NOMO-1 (cell line): ENCODE measurements around the gene ANKRD11.

Experiments
- DNase-seq, 2 experiments: peaks; one replicate each; lab custom pipeline; 2025; ENCODE audit not compliant: unreplicated experiment in 2 of 2; lab: John Stamatoyannopoulos, UW

ANKRD11 gene

DNA sequence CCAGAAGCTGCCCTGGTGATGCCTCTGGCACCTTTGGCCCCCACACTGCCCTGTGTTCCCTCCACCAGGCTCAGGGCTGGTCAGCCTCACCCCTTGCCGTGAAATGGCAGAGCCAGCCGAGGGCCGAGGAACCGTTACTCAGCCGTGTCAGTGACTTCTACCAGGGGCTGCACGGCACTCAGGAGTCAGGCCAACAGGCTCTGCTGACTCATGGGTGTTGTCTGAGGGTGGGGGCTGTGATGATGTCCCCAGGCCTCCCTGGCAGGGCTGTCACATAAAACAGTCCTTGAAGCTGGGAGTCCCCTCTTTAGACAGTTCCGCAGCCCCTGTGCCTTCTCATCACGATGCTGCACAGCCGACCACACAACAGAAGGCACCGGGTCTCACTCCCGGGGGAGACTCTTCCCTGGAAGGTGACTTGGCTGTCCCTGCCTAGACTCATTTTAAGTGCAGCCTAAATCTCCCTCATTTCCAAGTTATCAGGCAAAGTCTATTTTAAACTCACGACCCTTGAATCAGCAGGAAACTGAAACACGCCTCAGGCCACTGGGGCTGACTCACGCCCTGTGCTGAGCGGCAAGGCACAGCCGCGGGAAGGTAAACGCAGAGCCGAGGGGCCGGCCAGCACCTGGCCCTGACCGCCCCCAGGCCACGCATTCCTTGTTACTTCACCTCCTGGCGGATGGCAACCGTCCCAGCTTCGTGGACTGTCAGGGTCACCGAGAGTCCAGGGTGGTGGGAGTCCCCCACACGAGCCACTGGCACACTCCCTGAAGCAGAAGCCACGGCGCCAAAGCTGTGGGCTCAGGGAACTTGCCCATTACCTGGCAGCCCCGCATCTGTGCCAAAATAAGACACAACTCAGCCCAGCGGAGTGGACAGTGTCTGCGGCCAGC is 170.2 kb downstream of the ANKRD11 start:
- peak; percentile 4 to 53 for DNase-seq

- DNase-seq: no peak
Measured at GRCh38 chr16:89319631-89319885, 170.8 kb downstream of the ANKRD11 start.

- no peak for DNase-seq
Measured at GRCh38 chr16:89318871-89319630, 171.3 kb downstream of the ANKRD11 start.

- DNase-seq: no peak
Measured at GRCh38 chr16:89318430-89318758, 172.0 kb downstream of the ANKRD11 start.

- no peak for DNase-seq
Measured at GRCh38 chr16:89317729-89318429, 172.5 kb downstream of the ANKRD11 start.

GRCh38 chr16:89317101-89317671 is 173.2 kb downstream of the ANKRD11 start:
- DNase-seq: no peak

GRCh38 chr16:89316701-89317100 is 173.7 kb downstream of the ANKRD11 start:
- no peak for DNase-seq

GRCh38 chr16:89315791-89316581 is 174.4 kb downstream of the ANKRD11 start:
- peak; percentile 42 to 55 for DNase-seq

DNA sequence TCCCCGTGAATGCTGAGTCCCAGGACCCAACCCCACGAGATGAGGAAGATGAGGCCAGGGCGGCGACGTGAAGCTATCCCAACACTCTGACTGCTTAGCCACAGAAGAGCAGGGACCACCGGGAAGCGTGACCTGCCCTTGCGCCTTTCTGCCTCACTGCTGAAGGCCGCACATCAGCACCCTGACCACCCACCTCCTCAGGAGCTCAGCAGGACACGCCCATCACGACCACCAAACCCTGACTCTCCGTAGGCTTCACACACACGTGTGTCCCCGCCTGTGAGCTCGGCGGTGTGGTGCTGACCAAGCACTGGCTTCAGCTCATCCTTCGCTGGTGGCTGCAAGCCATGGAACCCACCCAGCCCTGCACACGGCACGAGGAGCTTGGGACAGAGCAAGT is 175.1 kb downstream of the ANKRD11 start:
- no peak for DNase-seq

- no peak for DNase-seq
Measured at GRCh38 chr16:89314854-89315253, 175.5 kb downstream of the ANKRD11 start.

DNA sequence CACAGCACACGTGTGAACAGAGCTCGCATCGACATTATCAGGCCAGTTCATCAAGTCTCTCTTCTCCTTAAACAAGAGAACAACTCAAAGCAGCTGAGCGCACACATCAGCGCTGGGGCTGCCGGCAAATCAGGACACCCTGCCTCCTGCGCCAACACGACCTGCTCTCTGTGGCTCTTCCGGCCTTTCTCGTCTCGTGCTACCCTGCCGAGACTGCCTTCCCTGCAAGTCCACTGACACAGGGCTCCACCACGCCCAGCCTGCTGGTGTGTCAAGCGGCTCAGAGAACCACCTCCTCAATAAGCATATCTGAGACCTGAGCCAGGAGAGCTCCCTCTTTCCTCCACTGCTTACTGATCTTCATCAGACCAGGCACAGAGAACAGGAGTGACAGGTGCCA is 176.0 kb downstream of the ANKRD11 start:
- DNase-seq: no peak

GRCh38 chr16:89313583-89313982 is 176.8 kb downstream of the ANKRD11 start:
- DNase-seq: no peak

- DNase-seq: no peak
Measured at GRCh38 chr16:89312598-89313299, 177.6 kb downstream of the ANKRD11 start.

DNA sequence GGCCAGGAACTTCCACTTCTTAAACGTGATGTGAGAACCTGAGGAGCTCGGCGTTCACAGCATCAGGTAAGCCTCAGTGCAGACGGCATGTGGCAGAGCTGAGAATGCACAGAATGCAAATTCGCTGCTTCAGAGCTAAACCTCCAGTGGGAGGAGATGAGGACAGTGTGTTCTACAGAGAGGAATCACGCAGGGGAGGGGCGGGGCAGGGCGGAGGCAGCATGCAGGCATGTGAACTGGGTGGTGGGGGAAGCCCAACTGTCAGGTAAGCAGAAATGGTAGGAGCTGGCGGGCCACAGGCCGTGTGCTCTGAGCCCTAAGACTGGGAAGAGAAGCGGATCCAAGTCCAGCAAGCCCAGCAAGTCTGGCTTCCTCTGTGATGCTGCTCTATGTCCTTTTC is 178.2 kb downstream of the ANKRD11 start:
- no peak for DNase-seq

DNA sequence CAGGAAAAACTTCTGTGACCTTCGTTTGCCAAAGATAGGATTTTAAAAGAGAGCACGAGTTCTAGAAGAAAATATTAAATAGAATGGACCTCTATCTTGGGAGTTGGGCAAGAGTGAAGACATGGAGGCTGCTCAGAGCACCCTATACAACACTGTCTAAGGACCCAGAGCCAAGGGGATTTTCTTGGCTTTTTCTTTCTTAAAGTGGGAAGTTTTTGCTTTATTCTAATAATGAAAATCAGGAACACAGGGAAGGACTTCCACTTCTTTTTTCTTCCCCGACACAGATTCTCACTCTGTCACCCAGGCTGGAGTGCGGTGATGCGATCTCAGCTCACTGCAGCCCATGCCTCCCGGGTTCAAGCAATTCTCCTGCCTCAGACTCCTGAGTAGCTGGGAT is 178.7 kb downstream of the ANKRD11 start:
- no peak for DNase-seq

DNA sequence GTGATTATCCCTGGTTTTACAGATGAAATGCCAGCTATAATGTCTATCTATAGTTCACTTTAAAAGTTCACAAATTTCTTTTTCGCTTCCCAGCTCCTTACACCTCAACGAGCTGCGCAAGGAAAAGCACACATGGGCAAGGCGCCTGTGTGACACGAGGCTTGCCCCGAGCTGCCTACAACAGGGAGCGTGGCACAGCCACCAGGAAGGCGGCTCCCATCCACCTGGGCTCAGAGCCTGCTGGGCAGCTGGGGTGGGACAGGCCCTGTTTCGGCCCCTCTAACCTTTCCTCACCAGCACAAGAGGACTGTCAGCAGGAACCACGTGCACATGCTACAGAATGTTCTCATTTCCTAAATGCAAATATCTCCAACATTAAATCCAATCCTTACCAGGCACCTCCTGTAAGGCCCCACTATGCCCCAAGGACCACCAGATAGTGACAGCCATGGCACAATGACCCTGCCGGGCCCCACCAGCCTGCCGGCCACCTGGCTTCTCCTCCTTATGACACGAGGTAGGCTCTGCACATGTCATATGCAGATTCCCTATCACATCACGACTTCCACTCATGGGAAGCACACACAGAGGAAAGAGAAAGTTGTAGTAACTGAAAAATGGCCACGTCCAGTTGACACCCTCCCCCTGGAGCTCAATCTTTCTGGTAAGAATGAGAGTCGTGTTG is 180.8 kb downstream of the ANKRD11 start:
- DNase-seq: no peak

DNA sequence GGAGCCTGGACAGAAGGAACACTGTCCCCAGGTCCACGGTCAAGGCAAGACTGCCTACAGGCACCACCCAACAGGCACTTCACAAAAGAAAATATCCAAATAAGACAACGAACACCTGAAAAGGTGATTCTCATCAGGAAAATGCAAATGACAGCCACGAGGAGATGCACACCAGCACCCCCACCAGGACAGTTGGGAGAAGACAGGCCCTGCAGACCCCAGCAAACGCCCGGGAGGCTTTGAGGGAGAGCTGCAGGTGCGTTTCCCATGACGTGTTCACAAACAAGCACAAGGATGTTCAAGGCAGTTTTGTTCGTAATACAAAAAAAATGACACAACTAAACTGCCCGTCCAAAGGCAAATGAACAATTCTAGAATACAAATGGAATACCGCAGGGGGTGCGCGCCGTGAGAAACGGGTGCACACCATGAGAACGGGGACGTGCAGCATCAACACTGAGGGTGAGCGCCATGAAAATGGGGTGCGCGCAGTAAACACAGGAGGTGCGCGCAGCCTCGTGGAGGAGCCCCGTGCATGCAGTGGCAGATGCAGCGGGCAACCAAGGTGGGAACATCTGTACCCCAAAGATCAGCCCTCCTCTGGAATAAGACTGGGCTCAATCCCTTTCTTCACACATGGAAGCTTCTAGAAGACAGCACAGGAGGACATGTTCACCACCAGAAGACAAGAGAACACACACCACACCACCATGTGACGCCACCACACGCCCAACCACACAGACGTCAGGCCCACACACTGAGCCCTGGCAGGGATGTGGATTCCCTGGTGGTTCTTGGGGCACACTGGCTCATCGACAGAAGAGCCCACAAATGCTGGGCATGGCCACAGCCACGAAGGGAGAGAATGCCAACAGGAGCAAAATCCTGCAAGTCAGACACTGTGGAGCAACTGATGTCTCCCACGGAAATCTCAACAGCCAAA is 181.7 kb downstream of the ANKRD11 start:
- no peak for DNase-seq

GRCh38 chr16:89307421-89307805 is 182.9 kb downstream of the ANKRD11 start:
- no peak for DNase-seq
